ENCODE measurements around the gene FALEC.
"Not testable (repeated sequence)": the region's sequence is repeated elsewhere in the genome, so short reads cannot be mapped to it uniquely, and the experiment has no call there.

FALEC gene

DNA sequence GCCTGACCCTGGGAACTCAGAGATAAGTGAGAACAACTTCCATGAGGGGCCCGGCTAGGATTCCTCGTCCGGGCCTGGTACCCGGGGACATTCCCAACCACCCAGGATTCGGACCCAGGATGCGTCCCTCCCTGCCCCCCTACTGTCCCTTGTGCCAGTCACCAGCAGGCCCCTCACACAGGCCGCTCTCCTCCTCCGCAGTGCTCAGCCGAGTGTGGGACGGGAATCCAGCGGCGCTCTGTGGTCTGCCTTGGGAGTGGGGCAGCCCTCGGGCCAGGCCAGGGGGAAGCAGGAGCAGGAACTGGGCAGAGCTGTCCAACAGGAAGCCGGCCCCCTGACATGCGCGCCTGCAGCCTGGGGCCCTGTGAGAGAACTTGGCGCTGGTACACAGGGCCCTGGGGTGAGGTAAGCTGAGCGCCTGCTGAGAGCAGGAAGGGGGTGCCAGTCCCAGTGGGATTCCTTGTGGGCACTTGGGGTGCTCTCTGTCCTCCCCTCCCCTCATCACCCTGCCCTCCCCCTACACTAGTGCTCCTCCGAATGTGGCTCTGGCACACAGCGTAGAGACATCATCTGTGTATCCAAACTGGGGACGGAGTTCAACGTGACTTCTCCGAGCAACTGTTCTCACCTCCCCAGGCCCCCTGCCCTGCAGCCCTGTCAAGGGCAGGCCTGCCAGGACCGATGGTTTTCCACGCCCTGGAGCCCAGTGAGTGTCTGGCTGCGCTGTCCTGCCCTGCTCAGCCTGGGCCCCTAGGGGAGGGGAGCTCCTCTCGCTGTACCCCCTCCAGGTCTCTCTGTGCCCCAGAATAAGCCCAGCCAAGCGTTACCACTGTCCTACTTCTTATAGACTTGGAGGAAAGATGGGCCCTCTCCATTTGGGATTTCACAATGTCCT lies 43.5 kb downstream of the FALEC start:
- no peak for DNase-seq (ENCODE audit: low read depth)

DNA sequence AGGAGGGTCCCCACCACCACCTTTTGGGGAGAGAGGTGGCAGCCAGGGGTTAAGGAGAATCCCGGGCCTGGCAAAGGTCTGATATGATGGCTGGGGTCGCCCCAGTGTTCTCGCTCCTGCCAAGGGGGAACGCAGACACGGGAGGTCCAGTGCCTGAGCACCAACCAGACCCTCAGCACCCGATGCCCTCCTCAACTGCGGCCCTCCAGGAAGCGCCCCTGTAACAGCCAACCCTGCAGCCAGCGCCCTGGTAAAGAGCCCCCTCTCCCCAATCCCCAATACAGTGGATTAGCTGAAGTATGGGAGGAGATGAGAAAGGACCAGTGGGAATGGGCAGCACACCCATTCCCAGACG lies 44.1 kb downstream of the FALEC start:
- DNase-seq (ENCODE audit: low read depth): no peak

GRCh38 chr1:150560011-150560438 lies 44.5 kb downstream of the FALEC start:
- peak; percentile 65 for DNase-seq (ENCODE audit: low read depth)

DNA sequence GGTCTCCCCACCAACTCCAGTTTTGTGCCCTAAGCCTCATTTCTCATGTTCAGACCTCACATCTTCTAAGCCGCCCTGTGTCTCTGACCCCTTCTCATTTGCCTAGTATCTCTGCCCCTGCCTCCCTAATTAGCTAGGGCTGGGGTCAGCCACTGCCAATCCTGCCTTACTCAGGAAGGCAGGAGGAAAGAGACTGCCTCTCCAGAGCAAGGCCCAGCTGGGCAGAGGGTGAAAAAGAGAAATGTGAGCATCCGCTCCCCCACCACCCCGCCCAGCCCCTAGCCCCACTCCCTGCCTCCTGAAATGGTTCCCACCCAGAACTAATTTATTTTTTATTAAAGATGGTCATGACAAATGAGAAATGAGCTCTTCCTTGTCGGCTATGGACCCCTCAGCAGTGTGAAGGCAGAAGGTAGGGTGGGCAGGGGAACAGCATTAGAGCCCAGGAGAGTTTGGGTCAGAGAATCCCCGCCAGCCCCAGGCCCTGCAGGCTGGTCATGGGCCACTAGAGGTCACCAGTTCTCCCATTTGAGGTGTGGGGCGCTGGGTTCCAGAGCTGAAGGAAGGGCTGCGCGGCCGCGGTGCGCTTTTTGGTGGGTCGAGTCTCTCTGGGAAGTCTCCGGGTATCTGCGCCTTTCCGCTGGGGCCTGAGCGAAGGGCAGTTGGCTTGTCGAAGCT lies 45.2 kb downstream of the FALEC start:
- peak; percentile 77 for DNase-seq (ENCODE audit: low read depth)

DNA sequence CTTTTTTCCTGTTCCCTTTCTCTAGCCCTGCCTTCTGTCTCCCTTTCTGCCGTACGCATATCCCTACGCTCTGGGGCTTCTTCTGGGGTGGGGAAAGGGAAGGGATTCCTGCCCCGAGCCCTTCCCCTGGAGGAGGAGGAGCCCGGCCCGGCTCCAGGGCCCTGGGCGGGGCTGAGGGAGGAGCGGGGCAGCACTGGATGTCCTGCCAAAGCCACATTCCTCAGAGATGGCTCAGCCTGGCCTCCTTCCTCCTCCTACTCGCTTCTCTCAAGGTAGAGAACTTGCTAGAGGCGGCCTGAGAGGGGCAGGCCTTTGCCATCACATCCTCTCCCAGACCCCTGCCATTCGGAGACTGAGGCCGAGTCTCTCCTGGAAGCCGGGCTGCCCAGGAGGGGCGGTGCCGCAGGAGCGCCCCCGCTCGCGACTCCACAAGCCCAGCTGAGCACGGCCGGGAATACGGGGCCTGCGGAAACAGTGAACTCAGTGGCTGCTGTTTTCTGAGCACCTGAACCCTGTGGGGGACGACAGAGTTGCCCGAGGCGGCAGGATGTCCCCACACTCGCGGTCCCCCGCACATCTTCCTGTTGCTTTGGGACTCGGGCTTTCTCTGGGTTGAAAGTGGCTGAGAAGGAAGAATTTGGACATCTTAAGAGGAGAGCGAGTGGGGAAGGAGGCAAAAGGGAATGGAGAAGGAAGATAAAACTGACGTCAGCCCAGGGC lies 45.9 kb downstream of the FALEC start:
- peak; percentile 35 for DNase-seq (ENCODE audit: low read depth)

DNA sequence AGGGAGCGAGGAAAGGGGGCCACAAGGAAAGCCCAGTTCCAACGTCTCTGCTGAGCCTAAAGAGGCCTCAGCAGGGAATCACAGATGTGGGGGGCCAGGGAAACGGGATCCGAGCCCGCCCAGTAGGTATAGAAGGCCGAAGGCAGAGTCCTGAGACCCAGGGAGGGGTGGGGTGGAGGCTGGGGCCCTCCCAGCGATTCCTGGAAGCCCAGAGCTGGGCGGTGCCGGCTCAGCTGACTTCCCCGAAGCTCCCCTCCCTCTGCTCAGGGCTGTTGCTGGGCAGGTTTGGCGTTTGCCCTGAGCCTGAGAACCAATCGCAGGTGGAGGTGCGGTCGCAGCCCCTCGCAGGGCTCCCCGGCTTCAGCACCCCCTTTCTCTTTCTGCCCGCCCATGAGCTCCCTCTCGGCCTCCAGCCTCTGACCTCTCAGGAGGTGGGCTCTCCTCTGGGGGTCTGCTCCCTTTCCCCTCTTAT lies 46.5 kb downstream of the FALEC start:
- peak; percentile 79 for DNase-seq (ENCODE audit: low read depth)

DNA sequence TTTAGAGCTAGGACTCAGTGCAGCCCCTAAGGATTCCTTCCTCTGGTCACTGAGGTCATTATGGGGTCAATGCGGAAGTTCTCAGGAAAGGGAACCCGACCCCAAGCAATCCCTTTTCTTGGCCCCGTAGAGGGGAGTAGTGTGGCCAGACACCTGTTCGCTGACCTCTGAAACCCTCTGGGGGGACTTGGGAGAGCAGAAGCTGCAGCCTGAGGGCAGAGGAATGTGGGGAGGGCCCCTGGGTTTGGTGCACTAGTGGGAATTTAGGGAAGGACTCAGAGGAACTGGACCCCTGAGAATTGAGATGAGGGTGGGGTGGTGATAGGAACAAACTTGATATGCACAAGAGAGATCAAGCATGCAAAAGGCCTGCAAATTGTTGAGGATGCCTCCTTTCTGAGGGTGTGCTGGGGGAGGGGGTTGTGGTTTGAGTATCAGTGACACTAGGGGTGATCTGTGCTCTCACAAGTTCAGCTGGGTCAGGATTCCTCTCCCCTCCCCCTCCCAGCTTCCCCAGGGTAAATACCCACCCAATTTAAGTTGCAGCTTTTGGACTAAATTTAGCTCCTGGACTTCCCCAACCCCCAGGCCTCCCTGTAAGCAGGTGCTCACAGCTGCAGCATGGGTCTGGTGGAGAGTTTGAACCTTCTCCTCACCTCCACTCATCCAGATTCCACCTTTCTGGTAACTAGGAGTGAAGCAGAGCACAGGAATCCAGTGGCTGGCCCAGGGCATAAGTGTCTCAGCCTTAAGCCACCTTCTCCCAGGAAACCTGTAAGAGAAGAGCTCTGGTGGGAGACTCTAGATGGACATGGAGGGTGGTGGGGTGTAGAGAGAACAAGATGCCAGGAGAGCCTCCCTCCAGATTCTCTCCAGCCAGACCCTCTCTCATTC lies 47.1 kb downstream of the FALEC start:
- DNase-seq (ENCODE audit: low read depth): peak; percentile 71

GRCh38 chr1:150563340-150564038 lies 47.9 kb downstream of the FALEC start:
- no peak for DNase-seq (ENCODE audit: low read depth)

GRCh38 chr1:150564051-150564991 lies 48.8 kb downstream of the FALEC start:
- no peak for DNase-seq (ENCODE audit: low read depth)

GRCh38 chr1:150565240-150565991 lies 49.9 kb downstream of the FALEC start:
- not testable (repeated sequence) for DNase-seq (ENCODE audit: low read depth)

- DNase-seq (ENCODE audit: low read depth): no peak
Measured at GRCh38 chr1:150566589-150567340, 51.2 kb downstream of the FALEC start.

- peak; percentile 45 for DNase-seq (ENCODE audit: low read depth)
Measured at GRCh38 chr1:150567341-150567716, 51.8 kb downstream of the FALEC start.

- DNase-seq (ENCODE audit: low read depth): no peak
Measured at GRCh38 chr1:150567717-150568593, 52.4 kb downstream of the FALEC start.

DNA sequence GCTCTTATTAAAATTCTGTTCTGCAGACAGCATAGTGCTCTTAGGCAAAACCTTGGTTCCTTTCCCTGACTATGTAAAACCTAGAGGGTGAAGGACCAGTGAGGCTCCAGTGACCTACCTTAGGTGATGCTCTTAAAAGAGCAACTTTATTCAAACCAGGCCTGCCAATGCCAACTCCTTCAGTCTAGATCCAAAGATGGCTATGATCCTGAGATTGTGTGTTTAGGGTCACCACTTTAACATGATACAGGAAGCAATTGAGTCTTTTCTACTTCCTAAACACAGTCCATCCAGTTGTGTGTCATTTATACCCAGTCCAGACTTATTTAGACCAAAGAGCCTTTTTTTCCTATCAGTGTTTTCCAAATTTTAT lies 53.0 kb downstream of the FALEC start:
- no peak for DNase-seq (ENCODE audit: low read depth)

GRCh38 chr1:150572918-150573647 lies 57.5 kb downstream of the FALEC start:
- DNase-seq (ENCODE audit: low read depth): no peak

DNA sequence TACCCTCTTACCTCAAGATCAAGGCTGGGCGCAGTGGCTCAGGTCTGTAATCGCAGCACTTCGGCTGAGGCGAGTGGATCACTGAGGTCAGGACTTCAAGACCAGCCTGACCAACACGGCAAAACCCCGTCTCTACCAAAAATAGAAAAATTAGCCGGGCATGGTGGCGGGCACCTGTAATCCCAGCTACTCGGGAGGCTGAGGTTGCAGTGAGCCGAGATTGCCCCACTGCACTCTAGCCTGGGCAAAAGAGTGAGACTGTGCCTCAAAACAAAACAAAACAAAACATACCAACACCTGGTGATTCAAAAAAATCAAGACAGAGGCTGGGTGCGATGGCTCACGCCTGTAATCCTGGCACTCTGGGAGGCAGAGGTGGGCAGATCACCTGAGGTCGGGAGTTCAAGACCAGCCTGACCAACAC lies 58.1 kb downstream of the FALEC start:
- not testable (repeated sequence) for DNase-seq (ENCODE audit: low read depth)

Measured in activated gamma-delta T cell treated with anti-CD3 and anti-CD28 coated beads, Interleukin-2, amount 50 U/mL, for 16 hours (primary cell).